HG02588 (cell line): ENCODE data around the gene PLIN3.
"Not testable (repeated sequence)": the region's sequence is repeated elsewhere in the genome, so short reads cannot be mapped to it uniquely, and the experiment has no call there.

ENCODE experiments used
- ATAC-seq: cut with Tn5 transposase; IDR thresholded peaks from one replicate; pipeline ENCODE4 v1.9.1; 2021; ENCODE audit warnings: mild to moderate bottlenecking, moderate library complexity; ENCODE audit not compliant: unreplicated experiment

The PLIN3 gene

GRCh38 chr19:4814625-4815425 is 52.6 kb downstream of the PLIN3 start:
- ATAC-seq: no peak

DNA sequence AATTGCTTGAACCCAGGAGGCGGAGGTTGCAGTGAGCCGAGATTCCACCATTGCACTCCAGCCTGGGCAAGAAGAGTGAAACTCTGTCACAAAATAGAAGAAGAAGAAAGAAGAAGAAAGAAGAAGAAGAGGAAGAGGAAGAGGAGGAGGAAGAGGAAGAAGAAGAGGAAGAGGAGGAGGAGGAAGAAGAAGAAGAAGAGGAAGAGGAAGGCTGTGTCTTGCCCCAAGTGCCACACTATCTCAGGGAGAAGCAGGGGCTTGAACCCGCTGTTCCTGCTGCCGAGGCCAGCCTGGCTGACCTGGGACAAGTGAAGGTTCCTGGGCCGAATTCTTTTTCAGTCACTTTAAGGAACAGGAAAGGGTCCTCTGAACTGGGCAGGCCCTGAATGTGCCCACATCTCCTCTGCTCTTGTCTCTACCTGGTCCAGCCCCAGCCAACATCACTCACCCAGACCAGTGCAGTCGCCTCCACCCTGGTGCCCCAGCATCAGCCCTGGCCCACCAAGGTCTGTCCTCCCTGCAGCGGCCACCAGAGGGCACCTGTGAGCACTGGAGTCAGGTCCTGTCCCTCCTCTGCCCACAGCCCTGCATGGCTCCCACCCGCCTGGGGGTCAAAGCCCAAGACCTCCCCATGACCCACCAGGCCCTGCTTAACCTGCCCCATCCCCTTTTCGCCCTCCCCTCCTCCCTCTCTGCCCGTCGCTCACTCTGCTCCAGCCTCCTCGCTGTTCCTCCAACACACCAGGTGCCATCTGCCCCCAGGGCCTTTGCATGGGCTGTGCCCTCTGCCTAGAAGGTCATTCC is 55.9 kb downstream of the PLIN3 start:
- ATAC-seq: no peak

DNA sequence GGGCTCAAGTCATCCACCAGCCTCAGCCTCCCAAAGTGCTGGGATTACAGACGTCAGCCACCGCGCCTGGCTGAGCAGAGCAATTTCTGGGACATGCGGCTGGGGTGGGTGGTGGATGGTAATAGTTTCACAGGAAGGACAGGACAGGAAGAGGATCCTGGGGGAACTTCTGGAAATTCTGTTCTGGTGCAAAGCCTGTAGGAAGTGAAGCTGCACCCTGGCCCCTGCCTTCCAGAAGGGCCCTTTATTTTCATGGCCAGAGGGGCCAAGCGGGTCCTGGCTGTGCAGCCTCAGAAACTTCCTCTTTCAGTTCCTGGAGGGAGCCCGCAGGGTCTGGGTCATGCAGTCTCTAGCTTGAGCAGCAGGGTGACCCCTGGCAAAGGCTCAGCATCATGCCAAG is 60.3 kb downstream of the PLIN3 start:
- no peak for ATAC-seq

DNA sequence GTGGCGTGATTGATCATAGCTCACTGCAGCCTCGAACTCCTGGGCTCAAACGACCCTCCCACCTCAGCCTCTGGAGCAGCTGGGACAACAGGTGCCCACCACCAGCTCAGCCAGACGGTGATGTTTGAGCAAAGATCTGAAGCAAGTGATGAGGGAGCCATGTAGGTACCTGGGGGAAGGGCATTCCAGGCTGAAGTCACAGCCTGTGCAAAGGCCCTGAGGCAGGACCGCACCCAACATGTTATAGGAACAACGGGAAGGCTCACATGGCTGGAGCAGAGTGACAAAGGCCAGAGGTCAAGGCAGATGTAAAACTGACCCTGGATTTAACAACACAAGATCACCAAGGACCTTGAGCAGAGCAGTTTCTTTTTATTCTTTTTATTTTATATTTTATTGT is 61.1 kb downstream of the PLIN3 start:
- no peak for ATAC-seq

DNA sequence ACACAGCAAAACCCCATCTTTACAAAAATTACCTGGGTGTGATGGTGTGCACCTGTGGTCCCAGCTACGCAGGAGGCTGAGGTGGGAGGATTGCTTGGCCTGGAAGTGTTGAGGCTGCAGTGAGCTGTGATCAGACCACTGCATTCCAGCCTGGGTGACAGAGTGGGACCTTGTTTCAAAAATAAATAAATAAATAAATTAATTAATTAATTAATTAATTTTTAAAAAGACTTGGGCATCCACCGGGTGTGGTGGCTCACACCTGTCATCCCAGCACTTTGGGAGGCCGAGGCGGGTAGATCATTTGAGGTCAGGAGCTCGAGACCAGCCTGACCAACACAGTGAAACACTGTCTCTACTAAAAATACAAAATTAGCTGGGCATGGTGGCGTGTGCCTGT is 62.3 kb downstream of the PLIN3 start:
- not testable (repeated sequence) for ATAC-seq

DNA sequence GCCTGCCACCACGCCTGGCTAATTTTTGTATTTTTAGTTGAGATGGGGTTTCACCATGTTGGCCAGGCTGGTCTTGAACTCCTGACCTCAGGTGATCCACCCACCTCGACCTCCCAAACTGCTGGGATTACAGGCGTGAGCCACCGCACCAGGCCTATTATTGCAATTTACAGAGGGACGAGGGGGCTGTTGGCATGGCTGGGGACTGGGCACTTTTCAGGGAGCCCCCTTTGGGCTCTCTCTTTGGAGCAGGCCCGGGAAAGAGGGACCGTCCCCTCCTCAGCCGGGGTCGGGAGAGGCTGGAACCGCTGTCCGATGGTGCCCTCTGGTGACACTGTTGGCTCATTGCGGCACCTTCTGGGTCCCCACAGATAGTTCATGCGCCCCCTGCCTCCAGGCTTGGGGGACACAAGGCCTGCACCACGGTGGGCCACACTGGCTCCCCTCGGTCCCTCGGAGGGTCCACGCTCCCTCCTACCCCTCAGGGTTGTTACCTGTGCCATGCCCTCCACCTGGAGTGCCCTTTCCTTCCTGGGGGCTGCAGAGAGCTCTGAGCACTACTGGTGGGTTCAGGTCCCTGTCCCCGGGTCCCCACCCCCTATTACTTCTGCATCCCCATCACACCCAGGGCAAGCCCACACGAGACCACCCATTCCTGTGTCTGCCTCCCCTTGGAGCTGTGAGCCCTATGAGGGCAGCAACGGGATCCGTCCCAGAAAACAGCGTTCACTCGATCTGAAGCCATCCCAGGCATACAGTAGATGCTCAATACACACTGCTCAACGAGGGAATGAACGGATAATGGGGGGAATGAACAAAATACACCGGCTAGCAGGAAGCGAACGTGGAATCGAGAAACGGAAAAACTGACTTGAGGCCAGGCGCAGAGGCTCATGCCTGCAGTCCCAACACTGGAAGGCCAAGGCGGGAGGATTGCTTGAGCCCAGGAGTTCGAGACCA is 63.5 kb downstream of the PLIN3 start:
- ATAC-seq: no peak

DNA sequence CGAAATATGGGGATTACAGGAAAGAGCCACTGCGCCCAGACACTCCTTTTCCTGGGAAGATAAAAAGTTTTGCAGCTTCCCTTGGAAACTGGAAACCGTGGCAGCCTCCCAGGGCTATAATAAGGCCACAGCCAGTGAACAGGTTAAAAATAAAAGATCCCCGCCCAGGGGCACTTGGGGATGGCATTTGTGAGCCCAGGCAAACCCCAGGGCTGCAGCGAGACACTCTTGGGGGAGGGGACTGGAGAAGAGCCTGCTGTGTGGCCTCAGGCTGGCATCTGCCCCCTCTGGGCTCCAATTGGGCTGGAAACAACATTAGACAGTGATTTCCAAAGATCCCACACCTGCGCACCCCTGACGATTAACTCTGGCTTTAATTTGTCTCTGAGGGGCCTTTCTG is 64.8 kb downstream of the PLIN3 start:
- ATAC-seq: no peak

GRCh38 chr19:4801085-4801619 is 66.3 kb downstream of the PLIN3 start:
- ATAC-seq: no peak

GRCh38 chr19:4800591-4801081 is 66.8 kb downstream of the PLIN3 start:
- no peak for ATAC-seq

GRCh38 chr19:4795400-4795799 is 72.1 kb downstream of the PLIN3 start:
- ATAC-seq: no peak

- ATAC-seq: no peak
These were observed 72.5 kb downstream of the PLIN3 start for GRCh38 chr19:4794971-4795370.

DNA sequence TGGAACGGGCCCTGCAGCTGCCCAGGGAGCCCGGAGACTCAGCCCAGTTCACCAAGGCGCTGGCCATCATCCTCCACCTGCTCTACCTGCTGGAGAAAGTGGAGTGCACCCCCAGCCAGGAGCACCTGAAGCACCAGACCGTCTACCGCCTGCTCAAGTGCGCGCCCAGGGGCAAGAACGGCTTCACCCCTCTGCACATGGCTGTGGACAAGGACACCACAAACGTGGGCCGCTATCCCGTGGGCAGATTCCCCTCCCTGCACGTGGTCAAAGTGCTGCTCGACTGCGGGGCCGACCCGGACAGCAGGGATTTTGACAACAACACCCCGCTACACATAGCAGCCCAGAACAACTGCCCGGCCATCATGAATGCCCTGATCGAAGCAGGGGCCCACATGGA is 74.2 kb downstream of the PLIN3 start:
- ATAC-seq: not testable (repeated sequence)

GRCh38 chr19:4792866-4793195 is 74.6 kb downstream of the PLIN3 start:
- ATAC-seq: not testable (repeated sequence)

DNA sequence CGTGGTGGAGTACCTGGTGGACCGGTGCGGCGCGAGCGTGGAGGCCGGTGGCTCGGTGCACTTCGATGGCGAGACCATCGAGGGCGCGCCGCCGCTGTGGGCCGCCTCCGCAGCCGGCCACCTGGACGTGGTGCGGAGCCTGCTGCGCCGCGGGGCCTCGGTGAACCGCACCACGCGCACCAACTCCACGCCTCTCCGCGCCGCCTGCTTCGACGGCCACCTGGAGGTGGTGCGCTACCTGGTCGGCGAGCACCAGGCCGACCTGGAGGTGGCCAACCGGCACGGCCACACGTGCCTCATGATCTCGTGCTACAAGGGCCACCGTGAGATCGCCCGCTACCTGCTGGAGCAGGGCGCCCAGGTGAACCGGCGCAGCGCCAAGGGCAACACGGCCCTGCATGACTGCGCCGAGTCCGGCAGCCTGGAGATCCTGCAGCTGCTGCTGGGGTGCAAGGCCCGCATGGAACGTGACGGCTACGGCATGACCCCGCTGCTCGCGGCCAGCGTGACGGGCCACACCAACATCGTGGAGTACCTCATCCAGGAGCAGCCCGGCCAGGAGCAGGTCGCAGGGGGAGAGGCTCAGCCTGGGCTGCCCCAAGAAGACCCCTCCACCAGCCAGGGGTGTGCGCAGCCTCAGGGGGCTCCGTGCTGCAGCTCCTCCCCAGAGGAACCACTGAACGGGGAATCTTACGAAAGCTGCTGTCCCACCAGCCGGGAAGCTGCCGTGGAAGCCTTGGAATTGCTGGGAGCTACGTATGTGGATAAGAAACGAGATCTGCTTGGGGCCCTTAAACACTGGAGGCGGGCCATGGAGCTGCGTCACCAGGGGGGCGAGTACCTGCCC is 75.2 kb downstream of the PLIN3 start:
- not testable (repeated sequence) for ATAC-seq

- ATAC-seq: peak; percentile 87
These were observed 76.1 kb downstream of the PLIN3 start, which contains the start of gene FEM1A for GRCh38 chr19:4791183-4792018. FEM1A (plus strand) TSS chr19:4791734; CDS start chr19:4791855, 121 bp downstream.
